GM12878 (cell line): ENCODE results near the gene FLT1. TPM values are rescaled to one million over a fixed set of nuclear protein-coding genes. Genes with fewer than 3 reads are reported as not detected.

ENCODE experiments used
- ATAC-seq: fragments of 200-7000 bp; cut with Tn5 transposase; 3 replicates; pipeline ENCODE4 v1.9.1; 2020; ENCODE audit warnings: mild to moderate bottlenecking, moderate library complexity
- BruUV-seq: library from RNA; stranded (reverse); fragments of 400-500 nt; replicated peaks from 2 replicates; lab custom pipeline; 2021; lab: Mats Ljungman, UMichigan
- CTCF ChIA-PET: fragments of 300-600 bp; sonication (Branson Sonifier 250); formaldehyde crosslinking; extraction: SDS; loops from one replicate; lab custom pipeline; 2021; ENCODE audit warnings: inconsistent platforms; lab: Yijun Ruan, JAX
- POLR2A ChIA-PET: fragments of 350-600 bp; formaldehyde crosslinking; extraction: SDS; loops from one replicate; lab custom pipeline; 2021; ENCODE audit warnings: inconsistent platforms; lab: Charles Lee
- RAD21 ChIA-PET: fragments of 300-600 bp; sonication (Branson Sonifier 250); formaldehyde crosslinking; loops from one replicate; lab custom pipeline; 2023; ENCODE audit warnings: antibody characterized with exemption; ENCODE audit not compliant: unreplicated experiment; lab: Charles Lee
- SMC1A ChIA-PET: fragments of 300-600 bp; sonication (Branson Sonifier 250); formaldehyde crosslinking; loops from one replicate; lab custom pipeline; 2023; ENCODE audit not compliant: unreplicated experiment, uncharacterized antibody; lab: Charles Lee
- DNase-seq: peaks from one replicate; pipeline ENCODE4 v3.0.0-alpha.2; 2011; ENCODE audit warnings: low read depth, low spot score
- FAIRE-seq: peaks from 3 replicates; lab custom pipeline; 2011; peaks lifted over from hg19 to GRCh38; lab: Jason Lieb, UNC
- H2AFZ ChIP-seq: 2 replicates; pipeline ENCODE4 v1.6.0; 2011; ENCODE audit warnings: low read depth, low read length, control low read depth; ENCODE audit not compliant: control insufficient read depth
- H3K27ac ChIP-seq: 2 replicates; pipeline ENCODE4 v1.5.1; 2011; ENCODE audit warnings: control low read depth; ENCODE audit not compliant: control insufficient read depth, insufficient read depth
- H3K27me3 ChIP-seq, 2 experiments: replicated peaks in 1 of 2; 2 replicates each; pipeline versions ENCODE4 v1.6.0 to v1.6.1; 2011; ENCODE audit warnings: low read length in 1 of 2; ENCODE audit not compliant: control insufficient read depth in 2 of 2, insufficient read depth in 2 of 2
- H3K36me3 ChIP-seq, 2 experiments: 2 replicates each; pipeline ENCODE4 v1.5.1; 2011; ENCODE audit warnings: low read length in 1 of 2; ENCODE audit not compliant: control insufficient read depth in 2 of 2, insufficient read depth in 2 of 2
- H3K4me1 ChIP-seq: 2 replicates; pipeline ENCODE4 v1.6.1; 2011; ENCODE audit warnings: mild to moderate bottlenecking, low read length, moderate library complexity, mixed read lengths; ENCODE audit not compliant: control insufficient read depth, insufficient read depth
- H3K4me2 ChIP-seq: 2 replicates; pipeline ENCODE4 v1.6.0; 2011; ENCODE audit warnings: control low read depth; ENCODE audit not compliant: control insufficient read depth, insufficient read depth
- H3K4me3 ChIP-seq: fragments of 200-600 bp; sonication (generic); 2 replicates; pipeline ENCODE4 v1.5.1; 2016
- H3K79me2 ChIP-seq: 2 replicates; pipeline ENCODE4 v1.6.0; 2011; ENCODE audit warnings: low read length; ENCODE audit not compliant: control insufficient read depth, insufficient read depth
- H3K9ac ChIP-seq: 2 replicates; pipeline ENCODE4 v1.8.0; 2011; ENCODE audit warnings: low read length, control low read depth, mixed read lengths; ENCODE audit not compliant: control insufficient read depth, insufficient read depth
- H3K9me3 ChIP-seq: replicated peaks from 3 replicates; pipeline ENCODE4 v1.5.1; 2011; ENCODE audit warnings: mild to moderate bottlenecking, low read length; ENCODE audit not compliant: control insufficient read depth, insufficient read depth
- H4K20me1 ChIP-seq: 2 replicates; pipeline ENCODE4 v1.6.0; 2011; ENCODE audit not compliant: control insufficient read depth, insufficient read depth
- BHLHE40 ChIP-seq, 2 experiments: fragments of 450-650 bp in 1 of 2; IDR thresholded peaks; 2 replicates each; pipeline ENCODE4 v1.6.1; 2011 to 2017; ENCODE audit warnings: low read depth in 2 of 2, borderline replicate concordance in 1 of 2, improper control_type of control experiment in 1 of 2, low read length in 1 of 2, mild to moderate bottlenecking in 1 of 2
- IKZF1 ChIP-seq: fragments of 450-650 bp; conservative IDR thresholded peaks from 2 replicates; pipeline ENCODE4 v1.6.1; 2017; ENCODE audit warnings: antibody characterized with exemption, mild to moderate bottlenecking
- IKZF2 ChIP-seq, 2 experiments: fragments of 450-650 bp; IDR thresholded peaks; 2 replicates each; pipeline ENCODE4 v1.6.1; 2017; ENCODE audit warnings: mild to moderate bottlenecking in 2 of 2, moderate library complexity in 2 of 2
- IRF4 ChIP-seq: IDR thresholded peaks from 2 replicates; pipeline ENCODE4 v1.6.1; 2011; ENCODE audit warnings: low read depth, low read length
- MTA3 ChIP-seq: IDR thresholded peaks from 2 replicates; pipeline ENCODE4 v1.6.1; 2012; ENCODE audit warnings: low read length, inconsistent platforms, borderline replicate concordance
- RUNX3 ChIP-seq: IDR thresholded peaks from 2 replicates; pipeline ENCODE4 v1.6.1; 2012; ENCODE audit warnings: low read length, inconsistent platforms
- SPI1 ChIP-seq: IDR thresholded peaks from 2 replicates; pipeline ENCODE4 v1.6.1; 2011; ENCODE audit warnings: low read depth, mild to moderate bottlenecking, low read length, moderate library complexity, borderline replicate concordance; ENCODE audit not compliant: insufficient read depth
- STAT1 ChIP-seq: fragments of 450-650 bp; conservative IDR thresholded peaks from 2 replicates; pipeline ENCODE4 v1.6.1; 2014; ENCODE audit warnings: antibody characterized with exemption, mild to moderate bottlenecking
- WGBS: methylation state at CpG from one replicate; pipeline ENCODE4 v1.1.6; 2016; ENCODE audit warnings: low lambda C conversion rate; ENCODE audit not compliant: insufficient replicate concordance, insufficient coverage; ENCODE audit errors: missing lambda C conversion rate; 5-methylcytosine and 5-hydroxymethylcytosine counted together
- in situ Hi-C: fragments of 300-500 bp; cut with MboI; formaldehyde crosslinking; loops from 9 replicates; pipeline ENCODE4 v1.14.3; 2018; ENCODE audit warnings: mixed read lengths
- intact Hi-C: fragments of 100-400 bp; cut with micrococcal nuclease; formaldehyde crosslinking; loops from one replicate; pipeline ENCODE4 v1.14.2; 2022; ENCODE audit not compliant: unreplicated experiment
- polyA plus RNA-seq, 11 experiments: library from polyadenylated mRNA; depleted of rRNA in 4 of 11; unstranded in 6 of 11; stranded (reverse) in 5 of 11; fragments of >200 nt; fragmentation: Nextera tagmentation in 4 of 11; fragmentation: Illumina TruSeq in 1 of 11; extraction: Ambion mirVana in 4 of 11; extraction: Trizol in 1 of 11; gene quantifications; 1 replicate in 1 of 11; 2 replicates in 10 of 11; pipeline versions ENCODE4 v1.2.1 to v1.2.3, GENCODE V29; 2011 to 2016; ENCODE audit warnings: inconsistent platforms in 2 of 11, missing spikeins in 2 of 11, low read depth in 1 of 11
- total RNA-seq, 4 experiments: library from RNA; depleted of rRNA in 3 of 4; stranded (reverse); fragments of >200 nt in 3 of 4; fragmentation: Illumina TruSeq in 1 of 4; extraction: Trizol in 1 of 4; gene quantifications; 2 replicates each; pipeline versions ENCODE4 v1.2.1 to v1.2.3, GENCODE V29; 2013 to 2021
- TF ChIP-seq, protein P1 (sequence below): fragments of 450-650 bp; IDR thresholded peaks from 2 replicates; pipeline ENCODE4 v1.6.1; 2017; ENCODE audit warnings: low read depth, mild to moderate bottlenecking, moderate library complexity
- TF ChIP-seq, protein P2 (sequence below): fragments of 450-650 bp; IDR thresholded peaks from 2 replicates; pipeline ENCODE4 v1.6.1; 2016; ENCODE audit warnings: mild to moderate bottlenecking

The FLT1 gene
- total and polyA plus RNA-seq, 10 of the 15 experiments (the other 5 are each of a cell fraction or from before 2014, with no cell fraction given): 0.55 to 5.6 (median 0.84) TPM

DNA sequence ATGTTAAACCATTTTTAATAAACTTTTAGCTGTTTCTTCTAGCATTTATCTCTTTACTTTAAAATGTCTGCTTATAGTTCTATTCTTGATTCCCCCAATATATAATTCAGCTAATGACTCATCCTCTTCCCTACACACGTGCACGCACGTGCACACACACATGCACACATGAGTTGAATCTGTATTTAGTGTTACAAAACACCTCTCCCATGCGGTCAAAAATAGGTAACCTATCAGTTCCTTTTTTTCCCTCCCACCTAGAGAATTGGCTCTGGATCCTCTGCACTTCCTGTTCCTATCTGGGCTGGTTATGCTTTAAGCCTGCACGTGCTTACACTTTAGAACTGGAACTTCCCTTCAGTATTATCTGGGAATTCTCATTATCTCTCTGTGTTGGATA is 212.5 kb downstream of the FLT1 start:
- in situ Hi-C loops: no loop called here

More for the DNA sequence above, 212.5 kb downstream of the FLT1 start:
- CTCF ChIA-PET: interaction anchor here (1.2 kb wide), 1 partner anchor 22 kb away, joined by 3 read pairs; no protein-coding TSS in a partner anchor
- no peak overlapping the region for H3K4me3 ChIP-seq
- no peaks in the 10 kb centered on the region for H3K9me3 ChIP-seq
- H3K4me2 ChIP-seq: no peak overlapping the region
- no peak overlapping the region for H3K27ac ChIP-seq
- H3K36me3 ChIP-seq: peaks cover 0 to 18% of the 10 kb centered on the region in 2 experiments
- intact Hi-C loops: no loop called here
- BruUV-seq: no TSS peak
- 53% methylated on average over 5 of the region's 5 CpGs for WGBS
- H3K9ac ChIP-seq: no peak overlapping the region
- H4K20me1 ChIP-seq: no peaks in the 10 kb centered on the region
- H3K4me1 ChIP-seq: peaks cover 16% of the 10 kb centered on the region
- no peak; the same call in 2 of the 3 replicates for ATAC-seq
- POLR2A ChIA-PET: interaction anchor here (0.7 kb wide), 1 partner anchor 22 kb away, joined by 4 read pairs; no protein-coding TSS in a partner anchor
- RAD21 ChIA-PET: no interaction called here
- no peak for FAIRE-seq
- SMC1A ChIA-PET: interaction anchor here (0.6 to 1.9 kb wide), 5 partner anchors 12 to 450 kb away, joined by 3 to 5 read pairs (median 3); no protein-coding TSS in a partner anchor
- no peaks in the 10 kb centered on the region for H3K27me3 ChIP-seq
- peak; percentile 28 for DNase-seq
- H3K79me2 ChIP-seq: no peaks in the 10 kb centered on the region
- no peak overlapping the region for H2AFZ ChIP-seq
- TF ChIP-seq IKZF2 (IDR thresholded peaks at IDR 0.05) (peak; percentile 67 to 78; a peak in 2 of 4 replicates), STAT1 (no peak), BHLHE40 (IDR thresholded peaks at IDR 0.05; ENCODE audit: borderline replicate concordance in 1 of 2, low read depth in 2 of 2, low read length in 1 of 2) (peak; percentile 85 to 94), RUNX3 (peak; percentile 59), MTA3 (no peak), SPI1 (peak; percentile 76), IKZF1 (peak; percentile 72), IRF4 (0 out of 2 replicates have a peak, but pooled peaks have one; percentile 10)
- TF ChIP-seq, protein P1, sequence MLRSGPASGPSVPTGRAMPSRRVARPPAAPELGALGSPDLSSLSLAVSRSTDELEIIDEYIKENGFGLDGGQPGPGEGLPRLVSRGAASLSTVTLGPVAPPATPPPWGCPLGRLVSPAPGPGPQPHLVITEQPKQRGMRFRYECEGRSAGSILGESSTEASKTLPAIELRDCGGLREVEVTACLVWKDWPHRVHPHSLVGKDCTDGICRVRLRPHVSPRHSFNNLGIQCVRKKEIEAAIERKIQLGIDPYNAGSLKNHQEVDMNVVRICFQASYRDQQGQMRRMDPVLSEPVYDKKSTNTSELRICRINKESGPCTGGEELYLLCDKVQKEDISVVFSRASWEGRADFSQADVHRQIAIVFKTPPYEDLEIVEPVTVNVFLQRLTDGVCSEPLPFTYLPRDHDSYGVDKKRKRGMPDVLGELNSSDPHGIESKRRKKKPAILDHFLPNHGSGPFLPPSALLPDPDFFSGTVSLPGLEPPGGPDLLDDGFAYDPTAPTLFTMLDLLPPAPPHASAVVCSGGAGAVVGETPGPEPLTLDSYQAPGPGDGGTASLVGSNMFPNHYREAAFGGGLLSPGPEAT: 0 out of 2 replicates have a peak, but pooled peaks have one; percentile 30
- TF ChIP-seq, protein P2, sequence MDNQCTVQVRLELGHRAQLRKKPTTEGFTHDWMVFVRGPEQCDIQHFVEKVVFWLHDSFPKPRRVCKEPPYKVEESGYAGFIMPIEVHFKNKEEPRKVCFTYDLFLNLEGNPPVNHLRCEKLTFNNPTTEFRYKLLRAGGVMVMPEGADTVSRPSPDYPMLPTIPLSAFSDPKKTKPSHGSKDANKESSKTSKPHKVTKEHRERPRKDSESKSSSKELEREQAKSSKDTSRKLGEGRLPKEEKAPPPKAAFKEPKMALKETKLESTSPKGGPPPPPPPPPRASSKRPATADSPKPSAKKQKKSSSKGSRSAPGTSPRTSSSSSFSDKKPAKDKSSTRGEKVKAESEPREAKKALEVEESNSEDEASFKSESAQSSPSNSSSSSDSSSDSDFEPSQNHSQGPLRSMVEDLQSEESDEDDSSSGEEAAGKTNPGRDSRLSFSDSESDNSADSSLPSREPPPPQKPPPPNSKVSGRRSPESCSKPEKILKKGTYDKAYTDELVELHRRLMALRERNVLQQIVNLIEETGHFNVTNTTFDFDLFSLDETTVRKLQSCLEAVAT: 0 out of 2 replicates have a peak, but pooled peaks have one; percentile 22
- TF ChIP-seq, all 136 proteins: peak for 8
